ENCODE results near the gene NUP42. TPM values are rescaled to one million over a fixed set of nuclear protein-coding genes. Genes with fewer than 3 reads are reported as not detected.

Gene NUP42
- total and polyA plus RNA-seq, 2 donors (not counting 3 experiments of a cell fraction or from before 2014, with no cell fraction given) = 31.5 to 38.6 TPM

- DNase-seq (ENCODE audit: low read depth, low spot score) = no peak
- no peak overlapping the region for H3K9ac ChIP-seq (replicated peaks; ENCODE audit: extremely low read depth, insufficient read depth, low read length)
- dilution Hi-C loops (cut with MboI; ENCODE audit: extremely low pct_ligation_motif_present, low sequenced_read_pairs) (no loop called here), intact Hi-C loops (cut with micrococcal nuclease) (no loop called here)
- H4K20me1 ChIP-seq (replicated peaks; ENCODE audit: control insufficient read depth, extremely low read depth, insufficient read depth, low read length) = no peaks in the 10 kb centered on the region
- no TSS peak for BruUV-seq (replicated peaks)
- POLR2A ChIA-PET = no interaction called here
- no peaks in the 10 kb centered on the region for H3K79me2 ChIP-seq (ENCODE audit: control insufficient read depth, insufficient read depth, low read length)
- peaks cover 0 to 6% of the 10 kb centered on the region in 2 experiments for H3K27me3 ChIP-seq (ENCODE audit: control insufficient read depth in 2 of 2, insufficient read depth in 2 of 2, low read length in 2 of 2)
- H3K4me2 ChIP-seq (ENCODE audit: insufficient read depth, low read length) = no peak overlapping the region
- TF ChIP-seq JUN (IDR thresholded peaks at IDR 0.05; ENCODE audit: borderline replicate concordance, insufficient read depth, insufficient read length, low read depth) (no peak), POLR2A (IDR thresholded peaks at IDR 0.05; ENCODE audit: low read depth, low read length) (no peak), CTCF (IDR thresholded peaks at IDR 0.05; ENCODE audit: extremely low read depth in 1 of 2, insufficient read depth in 1 of 2, low read depth in 1 of 2, low read length in 2 of 2) (no peak), MYC (IDR thresholded peaks at IDR 0.05; ENCODE audit: low read depth, low read length) (no peak), POLR2AphosphoS5 (IDR thresholded peaks at IDR 0.05; ENCODE audit: insufficient read depth, low read depth, low read length) (no peak), EZH2 (IDR thresholded peaks at IDR 0.05; ENCODE audit: borderline replicate concordance, low read depth, low read length, severe bottlenecking) (no peak), GATA2 (IDR thresholded peaks at IDR 0.05; ENCODE audit: insufficient read depth, insufficient read length, low read depth, low read length) (no peak), MAX (IDR thresholded peaks at IDR 0.05; ENCODE audit: insufficient read depth, insufficient read length) (no peak), FOS (IDR thresholded peaks at IDR 0.05; ENCODE audit: borderline replicate concordance, insufficient read depth, low read length) (no peak)
- no peak overlapping the region for H2AFZ ChIP-seq (ENCODE audit: low read depth, low read length)
- H3K9me1 ChIP-seq (replicated peaks; ENCODE audit: control insufficient read depth, extremely low read depth, insufficient read depth, low read length) = no peaks in the 10 kb centered on the region
- H3K36me3 ChIP-seq (ENCODE audit: control insufficient read depth in 2 of 2, extremely low read depth in 1 of 2, insufficient read depth in 2 of 2, low read length in 2 of 2) = no peaks in the 10 kb centered on the region
- no peak overlapping the region for H3K4me3 ChIP-seq (replicated peaks in 1 of 3; ENCODE audit: insufficient read depth in 1 of 3, low read depth in 1 of 3, low read length in 3 of 3)
- no peaks in the 10 kb centered on the region for H3K9me3 ChIP-seq (replicated peaks; ENCODE audit: control insufficient read depth, insufficient read depth, low read length)
- CTCF ChIA-PET = no interaction called here
- H3K27ac ChIP-seq (ENCODE audit: insufficient read depth, low read depth, low read length) = no peak overlapping the region
- FAIRE-seq = no peak
- no peaks in the 10 kb centered on the region for H3K4me1 ChIP-seq (ENCODE audit: control insufficient read depth, extremely low read depth, insufficient read depth, low read length)
These were observed 54.0 kb downstream of the NUP42 start for GRCh38 chr7:23235813-23236221.

All from endothelial cell of umbilical vein (primary cell).